Gastroesophageal sphincter (tissue), 3 donors: ENCODE data around the gene ECSCR.
"Not testable (repeated sequence)": the region's sequence is repeated elsewhere in the genome, so short reads cannot be mapped to it uniquely, and the experiment has no call there.

ENCODE experiments used
- CTCF ChIP-seq, 4 experiments: fragments of 200-600 bp in 2 of 4; fragments of 450-650 bp in 2 of 4; sonication (generic) in 1 of 4; IDR thresholded peaks; one replicate each; pipeline ENCODE4 v1.5.1; 2017 to 2019; ENCODE audit warnings: antibody characterized with exemption in 4 of 4, mild to moderate bottlenecking in 2 of 4, moderate library complexity in 2 of 4
- POLR2A ChIP-seq, 2 donors: fragments of 450-650 bp; IDR thresholded peaks; one replicate each; pipeline ENCODE4 v1.6.1; 2017; ENCODE audit warnings: antibody characterized with exemption in 2 of 2, mild to moderate bottlenecking in 2 of 2, moderate library complexity in 1 of 2

GRCh38 chr5:139479729-139480128, 17.2 kb upstream of the ECSCR start:
- TF ChIP-seq CTCF, POLR2A (IDR thresholded peaks at IDR 0.05): not testable (repeated sequence)
